ENCODE measurements around the gene UAP1.

The UAP1 gene

DNA sequence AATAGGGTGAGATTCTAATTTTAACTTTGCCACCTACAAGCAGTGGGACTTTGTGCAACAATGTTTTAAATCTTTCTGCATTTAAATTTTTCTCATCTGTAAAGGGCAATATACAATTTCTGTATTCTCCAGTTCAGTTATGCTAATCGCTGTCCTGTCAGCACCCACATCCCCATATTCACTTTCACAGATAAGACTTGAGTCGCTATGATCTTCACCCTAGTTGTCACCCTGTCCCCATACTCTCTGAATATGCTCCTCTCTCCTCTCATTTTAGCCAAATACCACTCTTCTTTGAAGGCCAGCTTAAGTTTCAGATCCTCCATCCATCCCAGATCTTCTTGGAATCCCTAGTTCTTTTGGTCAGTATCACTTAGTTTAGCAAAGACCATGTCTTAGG, 79.6 kb downstream of the UAP1 start:
- H3K27ac ChIP-seq = no peak overlapping the region
- TF ChIP-seq, protein P1, sequence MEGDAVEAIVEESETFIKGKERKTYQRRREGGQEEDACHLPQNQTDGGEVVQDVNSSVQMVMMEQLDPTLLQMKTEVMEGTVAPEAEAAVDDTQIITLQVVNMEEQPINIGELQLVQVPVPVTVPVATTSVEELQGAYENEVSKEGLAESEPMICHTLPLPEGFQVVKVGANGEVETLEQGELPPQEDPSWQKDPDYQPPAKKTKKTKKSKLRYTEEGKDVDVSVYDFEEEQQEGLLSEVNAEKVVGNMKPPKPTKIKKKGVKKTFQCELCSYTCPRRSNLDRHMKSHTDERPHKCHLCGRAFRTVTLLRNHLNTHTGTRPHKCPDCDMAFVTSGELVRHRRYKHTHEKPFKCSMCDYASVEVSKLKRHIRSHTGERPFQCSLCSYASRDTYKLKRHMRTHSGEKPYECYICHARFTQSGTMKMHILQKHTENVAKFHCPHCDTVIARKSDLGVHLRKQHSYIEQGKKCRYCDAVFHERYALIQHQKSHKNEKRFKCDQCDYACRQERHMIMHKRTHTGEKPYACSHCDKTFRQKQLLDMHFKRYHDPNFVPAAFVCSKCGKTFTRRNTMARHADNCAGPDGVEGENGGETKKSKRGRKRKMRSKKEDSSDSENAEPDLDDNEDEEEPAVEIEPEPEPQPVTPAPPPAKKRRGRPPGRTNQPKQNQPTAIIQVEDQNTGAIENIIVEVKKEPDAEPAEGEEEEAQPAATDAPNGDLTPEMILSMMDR (IDR thresholded peaks at IDR 0.05) = no peak
- no peak for TF ChIP-seq ZFX (IDR thresholded peaks at IDR 0.05; ENCODE audit: borderline replicate concordance)

DNA sequence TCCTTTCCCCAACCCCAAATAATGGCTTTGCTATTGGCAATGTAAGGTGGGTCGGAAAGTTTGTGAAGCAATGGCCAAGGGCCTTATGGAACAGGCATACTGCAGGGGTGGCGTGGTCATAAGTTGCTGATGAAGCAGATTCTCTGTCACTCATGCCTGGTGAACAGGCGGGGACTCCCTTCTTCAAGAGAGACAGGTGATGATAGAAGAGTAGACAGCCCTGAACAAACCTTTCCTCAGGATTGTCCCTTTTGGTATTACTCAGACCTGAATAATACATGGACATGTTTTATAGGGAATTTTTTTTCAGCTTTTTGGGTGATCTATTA, 83.4 kb downstream of the UAP1 start:
- TF ChIP-seq, protein P1 (IDR thresholded peaks at IDR 0.05) = no peak
- no peak for TF ChIP-seq ZFX (IDR thresholded peaks at IDR 0.05; ENCODE audit: borderline replicate concordance)
- H3K27ac ChIP-seq = no peak overlapping the region

DNA sequence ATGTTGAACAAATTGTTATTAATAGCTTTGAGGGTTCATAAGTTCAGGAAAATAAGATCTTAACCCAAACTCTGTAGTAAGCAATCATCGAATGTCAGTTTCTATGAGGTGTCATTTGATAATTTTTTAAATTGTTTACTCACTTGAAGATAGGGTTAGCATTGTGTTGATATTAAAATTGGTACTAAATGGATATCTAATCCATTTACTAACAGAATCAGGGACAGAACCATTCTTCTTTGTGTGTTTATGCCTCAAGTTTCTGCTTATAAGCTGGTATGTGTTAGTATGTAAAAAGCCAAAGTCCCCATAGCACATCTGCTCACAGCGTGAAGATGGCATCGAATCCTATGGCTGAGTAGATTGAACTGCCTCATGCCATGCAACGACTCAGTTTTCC, 84.1 kb downstream of the UAP1 start:
- no peak for TF ChIP-seq ZFX (IDR thresholded peaks at IDR 0.05; ENCODE audit: borderline replicate concordance)
- H3K27ac ChIP-seq = no peak overlapping the region

DNA sequence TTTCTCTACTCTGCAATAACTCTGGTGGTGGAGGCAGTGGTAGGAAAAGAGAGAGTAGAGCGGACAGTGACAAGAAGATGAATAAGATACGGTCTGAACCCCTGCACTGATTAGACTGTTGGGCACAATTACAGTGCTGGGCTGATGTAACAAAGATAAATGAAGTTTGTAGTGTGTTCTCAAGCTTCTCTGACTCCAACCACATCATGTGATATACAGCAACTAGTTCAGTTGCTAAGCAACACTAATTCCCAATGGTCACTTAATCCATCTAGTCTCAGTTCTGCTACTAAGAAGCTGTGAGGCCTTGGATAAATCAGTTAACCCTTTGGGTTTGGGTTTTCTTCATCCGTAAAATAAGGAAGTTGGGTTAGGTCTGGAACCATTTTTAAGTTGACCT, 88.1 kb downstream of the UAP1 start:
- no peak for TF ChIP-seq ZFX (IDR thresholded peaks at IDR 0.05; ENCODE audit: borderline replicate concordance)
- TF ChIP-seq, protein P1 (IDR thresholded peaks at IDR 0.05) = no peak
- H3K27ac ChIP-seq = no peak overlapping the region

Measured in 22Rv1 (cell line).